Natural killer cell treated with Interleukin-12 subunit alpha and Interleukin-12 subunit beta and Interleukin-15 and Interleukin-18, amount 100 ng/mL, for 72 hours (primary cell): ENCODE data around the gene CTBP2. TPM values are rescaled to one million over a fixed set of nuclear protein-coding genes. Genes with fewer than 3 reads are reported as not detected.
"Not testable (repeated sequence)": the region's sequence is repeated elsewhere in the genome, so short reads cannot be mapped to it uniquely, and the experiment has no call there.

Experiments used
- ATAC-seq, 2 donors: fragments of 150-1000 bp; cut with Tn5 transposase in 1 of 2; sonication (Bioruptor Pico), chemical (Tn5 transposase) in 1 of 2; 2 replicates each; pipeline ENCODE4 v1.10.0; 2021
- DNase-seq: peaks from one replicate; pipeline ENCODE4 v3.0.0; 2022; ENCODE audit warnings: low spot score
- H3K27ac Mint-ChIP-seq, 2 donors: 1 replicate in 1 of 2; 2 replicates in 1 of 2; pipeline ENCODE4 v1.8.0; 2022; ENCODE audit warnings: mixed read lengths in 2 of 2, mild to moderate bottlenecking in 1 of 2, moderate library complexity in 1 of 2
- H3K27me3 Mint-ChIP-seq, 2 donors: 1 replicate in 1 of 2; 2 replicates in 1 of 2; pipeline ENCODE4 v1.8.0; 2022; ENCODE audit warnings: mixed read lengths in 2 of 2
- H3K36me3 Mint-ChIP-seq: one replicate; pipeline ENCODE4 v1.8.0; 2022; ENCODE audit warnings: mixed read lengths
- H3K4me1 Mint-ChIP-seq, 2 donors: 1 replicate in 1 of 2; 2 replicates in 1 of 2; pipeline ENCODE4 v1.8.0; 2022; ENCODE audit warnings: low read depth in 2 of 2, mixed read lengths in 2 of 2, mild to moderate bottlenecking in 1 of 2
- H3K4me3 Mint-ChIP-seq: one replicate; pipeline ENCODE4 v1.8.0; 2022; ENCODE audit warnings: mixed read lengths
- H3K9me3 Mint-ChIP-seq: 2 replicates; pipeline ENCODE4 v1.8.0; 2022; ENCODE audit warnings: mixed read lengths
- total RNA-seq, 2 donors: library from RNA; stranded (reverse); gene quantifications; one replicate each; pipeline ENCODE4 v1.2.3, GENCODE V29; 2022

Gene CTBP2
- total RNA-seq, 2 donors from 2014 or later, result 61.3 to 76.4 TPM

GRCh38 chr10:125091891-125092290, 68.5 kb downstream of the CTBP2 start:
- Mint-ChIP-seq H3K4me1 (peaks cover 65 to 73% of the 10 kb centered on the region in 2 donors), H3K36me3 (no peaks in the 10 kb centered on the region), H3K4me3 (no peak overlapping the region), H3K27ac (peak overlapping the region in 1 of 2 donors; percentile 89), H3K27me3 (no peaks in the 10 kb centered on the region), H3K9me3 (no peaks in the 10 kb centered on the region)
- no peak for ATAC-seq
- no peak for DNase-seq

DNA sequence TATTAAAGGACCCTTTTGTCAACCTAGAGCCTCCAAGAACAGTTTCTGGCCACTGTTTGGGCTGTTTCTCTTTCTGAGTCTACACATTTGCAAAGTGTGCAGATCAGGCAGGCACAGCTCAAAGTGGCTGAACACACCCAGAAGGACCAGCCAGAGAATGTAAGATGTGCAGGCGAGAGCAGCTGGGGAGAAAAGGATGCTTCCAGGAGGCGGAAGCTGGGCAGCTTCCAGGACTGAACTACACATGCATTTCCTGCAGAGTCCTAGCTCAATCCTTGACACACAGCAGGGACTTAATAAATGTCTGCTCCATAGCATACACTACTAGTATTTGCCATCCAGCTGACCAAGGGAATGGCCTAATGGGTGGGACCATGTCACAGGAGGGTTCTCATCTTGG, 70.9 kb downstream of the CTBP2 start:
- Mint-ChIP-seq H3K4me1 (peaks cover 41 to 60% of the 10 kb centered on the region in 2 donors), H3K27ac (peak overlapping the region in 1 of 2 donors; percentile 59), H3K27me3 (no peaks in the 10 kb centered on the region), H3K4me3 (no peak overlapping the region), H3K9me3 (no peaks in the 10 kb centered on the region), H3K36me3 (no peaks in the 10 kb centered on the region)
- ATAC-seq (no peak), DNase-seq (no peak)

DNA sequence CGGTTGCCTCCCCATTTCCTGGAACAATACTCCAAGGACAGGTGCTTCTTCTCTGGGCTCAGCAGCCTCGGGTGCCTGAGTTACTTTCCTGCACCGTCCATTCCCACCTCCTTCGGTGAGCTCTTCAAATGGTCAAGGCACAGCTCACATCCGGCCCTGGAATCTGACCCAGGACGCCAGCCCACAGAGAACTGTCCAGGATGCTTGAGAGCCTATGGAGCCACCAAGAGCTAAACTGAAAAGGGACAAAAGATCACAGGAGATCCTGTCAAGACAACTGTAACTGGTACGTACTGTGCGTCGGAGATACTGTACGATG, 72.5 kb downstream of the CTBP2 start:
- Mint-ChIP-seq H3K4me1 (peaks cover 27 to 57% of the 10 kb centered on the region in 2 donors), H3K36me3 (no peaks in the 10 kb centered on the region), H3K4me3 (no peak overlapping the region), H3K9me3 (no peaks in the 10 kb centered on the region), H3K27me3 (no peaks in the 10 kb centered on the region), H3K27ac (peak overlapping the region in 1 of 2 donors; percentile 73)
- ATAC-seq (no peak), DNase-seq (no peak)

- H3K27ac Mint-ChIP-seq, result peak overlapping the region in 1 of 2 donors; percentile 73
- H3K4me1 Mint-ChIP-seq, result peaks cover 22 to 59% of the 10 kb centered on the region in 2 donors
- no peaks in the 10 kb centered on the region for H3K9me3 Mint-ChIP-seq
- ATAC-seq (no peak), DNase-seq (no peak)
- H3K4me3 Mint-ChIP-seq, result no peak overlapping the region
- H3K36me3 Mint-ChIP-seq, result no peaks in the 10 kb centered on the region
- no peaks in the 10 kb centered on the region for H3K27me3 Mint-ChIP-seq
These were observed 73.0 kb downstream of the CTBP2 start for GRCh38 chr10:125087191-125087896.

- H3K27me3 Mint-ChIP-seq, result no peaks in the 10 kb centered on the region
- H3K9me3 Mint-ChIP-seq, result no peaks in the 10 kb centered on the region
- H3K27ac Mint-ChIP-seq, result no peak overlapping the region
- H3K4me1 Mint-ChIP-seq, result peaks cover 16 to 56% of the 10 kb centered on the region in 2 donors
- DNase-seq (no peak), ATAC-seq (no peak)
- no peak overlapping the region for H3K4me3 Mint-ChIP-seq
- H3K36me3 Mint-ChIP-seq, result no peaks in the 10 kb centered on the region
These were observed 73.7 kb downstream of the CTBP2 start for GRCh38 chr10:125086691-125087090.

GRCh38 chr10:125085258-125086054, 74.9 kb downstream of the CTBP2 start:
- H3K36me3 Mint-ChIP-seq, result no peaks in the 10 kb centered on the region
- peak overlapping the region; percentile 49 to 88 for H3K27ac Mint-ChIP-seq
- no peaks in the 10 kb centered on the region for H3K27me3 Mint-ChIP-seq
- no peaks in the 10 kb centered on the region for H3K9me3 Mint-ChIP-seq
- ATAC-seq, result no peak
- H3K4me1 Mint-ChIP-seq, result peaks cover 12 to 58% of the 10 kb centered on the region in 2 donors
- no peak overlapping the region for H3K4me3 Mint-ChIP-seq
- no peak for DNase-seq

DNA sequence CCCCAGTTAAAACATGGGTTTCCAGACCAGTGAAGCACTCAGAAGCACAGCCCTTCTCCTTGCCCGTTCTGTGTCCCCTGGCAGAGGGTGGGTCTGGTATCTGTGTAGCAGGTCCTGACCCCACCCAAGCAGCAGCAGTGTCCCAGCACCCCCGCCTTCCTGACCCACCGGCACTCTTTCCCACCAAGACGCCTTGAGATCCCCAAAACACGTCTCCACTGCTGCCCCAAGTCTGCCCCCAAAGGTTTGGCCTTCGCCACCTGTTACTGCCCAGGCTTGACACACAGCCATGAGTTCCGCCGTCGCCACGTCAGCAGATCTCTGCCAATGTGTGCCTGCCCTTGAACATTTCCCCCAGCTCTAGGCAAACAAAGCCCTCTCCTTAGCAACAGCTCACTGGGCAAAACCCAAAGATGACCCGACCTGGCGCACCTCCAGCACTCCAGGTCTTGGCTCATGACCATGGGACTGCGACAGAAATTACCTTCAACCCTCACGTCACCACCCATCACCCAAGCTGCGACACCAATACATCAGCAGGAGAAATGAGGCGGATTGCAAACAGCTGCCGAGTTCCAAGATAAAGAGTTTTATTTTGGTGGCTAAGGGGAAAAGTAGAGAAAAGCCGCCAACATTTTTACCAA, 75.6 kb downstream of the CTBP2 start:
- Mint-ChIP-seq H3K36me3 (no peaks in the 10 kb centered on the region), H3K4me3 (no peak overlapping the region), H3K4me1 (peaks cover 12 to 64% of the 10 kb centered on the region in 2 donors), H3K9me3 (no peaks in the 10 kb centered on the region), H3K27me3 (no peaks in the 10 kb centered on the region), H3K27ac (peak overlapping the region; percentile 49 to 88)
- ATAC-seq (peak in 1 of 2 donors; percentile 30), DNase-seq (no peak)

DNA sequence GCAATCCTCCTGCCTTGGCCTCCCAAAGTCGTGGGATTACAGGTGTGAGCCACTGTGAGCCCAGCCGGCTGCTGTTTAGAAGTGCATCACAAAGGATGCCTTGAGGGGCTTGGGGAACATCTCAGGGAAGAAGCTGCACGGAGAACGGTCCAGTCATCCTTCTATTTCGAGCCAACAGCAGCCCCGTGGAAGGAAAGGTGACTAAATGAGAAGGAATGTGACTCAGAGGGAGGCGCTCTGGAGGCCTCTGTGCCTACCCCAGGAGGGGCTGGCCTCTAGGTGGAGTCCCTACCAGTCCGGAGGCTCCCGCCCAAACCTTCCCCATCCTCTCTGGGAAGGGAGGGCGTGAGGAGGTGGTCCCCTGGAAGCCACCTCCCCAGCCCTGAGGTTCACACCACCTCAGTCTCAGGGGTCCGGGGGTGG, 76.2 kb downstream of the CTBP2 start:
- H3K36me3 Mint-ChIP-seq, result no peaks in the 10 kb centered on the region
- H3K27me3 Mint-ChIP-seq, result no peaks in the 10 kb centered on the region
- peak overlapping the region in 1 of 2 donors; percentile 88 for H3K27ac Mint-ChIP-seq
- H3K9me3 Mint-ChIP-seq, result no peaks in the 10 kb centered on the region
- DNase-seq, result no peak
- H3K4me1 Mint-ChIP-seq, result peaks cover 12 to 66% of the 10 kb centered on the region in 2 donors
- H3K4me3 Mint-ChIP-seq, result no peak overlapping the region
- ATAC-seq, result no peak

GRCh38 chr10:125083576-125083920, 76.8 kb downstream of the CTBP2 start:
- Mint-ChIP-seq H3K36me3 (no peaks in the 10 kb centered on the region), H3K27ac (peak overlapping the region in 1 of 2 donors; percentile 88)
- no peak for ATAC-seq

DNA sequence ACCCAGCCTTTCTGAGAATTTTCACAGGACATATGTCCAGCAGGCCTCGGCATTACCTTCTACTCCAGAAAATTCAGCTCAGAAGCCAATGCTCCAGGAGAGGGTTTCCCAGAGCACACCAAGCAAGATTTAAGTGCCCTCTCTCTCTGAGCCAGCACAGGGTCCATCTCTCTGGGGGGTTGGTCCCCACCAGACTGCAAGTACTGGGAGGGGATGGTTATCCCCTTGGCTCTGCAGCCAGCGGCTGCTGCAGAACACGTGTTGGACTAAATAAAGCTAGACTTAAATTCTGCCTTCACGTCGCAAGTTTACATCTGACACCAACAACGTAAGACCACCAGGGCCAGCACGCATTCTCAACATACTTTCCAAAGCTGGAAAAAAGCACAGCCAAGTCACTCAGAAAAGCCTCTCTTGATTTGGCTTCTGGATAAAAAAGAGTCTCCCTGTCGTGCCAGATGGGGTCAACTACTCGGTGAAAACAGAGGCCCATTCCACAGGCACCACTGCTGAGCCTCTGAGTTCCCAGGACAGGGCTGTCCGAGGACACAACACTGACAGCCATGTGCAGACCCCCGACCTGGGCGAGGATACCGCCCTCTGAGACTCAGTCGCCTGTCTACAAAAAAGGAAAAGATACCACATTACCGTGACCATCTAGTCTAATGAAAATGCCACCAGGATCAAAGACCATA, 77.3 kb downstream of the CTBP2 start:
- H3K9me3 Mint-ChIP-seq, result no peaks in the 10 kb centered on the region
- H3K27me3 Mint-ChIP-seq, result no peaks in the 10 kb centered on the region
- no peak for DNase-seq
- ATAC-seq, result no peak
- peaks cover 6 to 67% of the 10 kb centered on the region in 2 donors for H3K4me1 Mint-ChIP-seq
- no peaks in the 10 kb centered on the region for H3K36me3 Mint-ChIP-seq
- no peak overlapping the region for H3K4me3 Mint-ChIP-seq
- peak overlapping the region in 1 of 2 donors; percentile 88 for H3K27ac Mint-ChIP-seq

More at GRCh38 chr10:125083576-125083920, 76.8 kb downstream of the CTBP2 start:
- DNase-seq, result no peak
- Mint-ChIP-seq H3K4me1 (peaks cover 8 to 65% of the 10 kb centered on the region in 2 donors), H3K9me3 (no peaks in the 10 kb centered on the region), H3K27me3 (no peaks in the 10 kb centered on the region), H3K4me3 (no peak overlapping the region)

DNA sequence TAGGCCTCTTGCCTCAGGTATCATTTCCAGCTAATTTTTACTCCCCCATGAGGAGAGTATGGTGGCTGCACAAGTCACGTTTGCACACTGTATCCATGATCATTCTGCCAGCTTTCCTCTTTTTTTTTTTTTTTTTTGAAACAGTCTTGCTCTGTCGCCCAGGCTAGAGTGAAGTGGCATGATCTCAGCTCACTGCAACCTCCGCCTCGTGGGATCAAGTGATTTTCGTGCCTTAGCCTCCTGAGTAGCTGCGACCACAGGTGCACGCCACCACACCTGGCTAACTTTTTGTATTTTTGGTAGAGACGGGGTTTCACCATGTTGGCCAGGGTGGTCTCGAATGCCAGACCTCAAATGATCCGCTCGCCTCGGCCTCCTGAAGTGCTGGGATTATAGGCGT, 77.9 kb downstream of the CTBP2 start:
- H3K9me3 Mint-ChIP-seq, H3K27me3 Mint-ChIP-seq, ATAC-seq, DNase-seq, H3K36me3 Mint-ChIP-seq, H3K4me3 Mint-ChIP-seq: not testable (repeated sequence)
- Mint-ChIP-seq H3K27ac (peak overlapping the region in 1 of 2 donors; percentile 64), H3K4me1 (peaks cover 6 to 61% of the 10 kb centered on the region in 2 donors)

DNA sequence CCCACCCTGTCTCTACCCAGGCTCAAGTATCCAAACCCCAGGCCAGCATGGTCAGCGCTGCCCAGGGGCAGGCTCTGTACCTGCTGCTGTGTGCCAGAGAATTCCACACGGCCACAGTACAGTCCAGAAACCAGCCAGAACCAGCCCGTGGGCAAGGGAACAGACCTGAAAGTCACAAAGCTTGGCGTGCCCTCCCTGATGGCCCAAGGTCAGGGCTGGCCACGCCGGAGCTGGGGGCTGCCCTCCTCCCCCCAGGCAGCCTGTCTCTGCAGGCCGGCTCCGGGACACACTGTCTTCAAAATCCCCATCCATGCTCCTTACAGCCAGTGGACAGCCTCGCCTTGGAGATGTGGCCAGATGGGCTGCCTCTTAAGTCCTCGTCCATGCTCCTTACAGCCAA, 78.4 kb downstream of the CTBP2 start:
- no peaks in the 10 kb centered on the region for H3K27me3 Mint-ChIP-seq
- no peak for DNase-seq
- peak overlapping the region in 1 of 2 donors; percentile 84 for H3K27ac Mint-ChIP-seq
- no peak overlapping the region for H3K4me3 Mint-ChIP-seq
- ATAC-seq, result peak in 1 of 2 donors; percentile 34
- no peaks in the 10 kb centered on the region for H3K9me3 Mint-ChIP-seq
- H3K4me1 Mint-ChIP-seq, result peaks cover 7 to 63% of the 10 kb centered on the region in 2 donors
- H3K36me3 Mint-ChIP-seq, result no peaks in the 10 kb centered on the region

GRCh38 chr10:125080984-125081383, 79.4 kb downstream of the CTBP2 start:
- Mint-ChIP-seq H3K9me3 (no peaks in the 10 kb centered on the region), H3K4me3 (no peak overlapping the region), H3K27me3 (no peaks in the 10 kb centered on the region), H3K27ac (peak overlapping the region in 1 of 2 donors; percentile 84), H3K36me3 (no peaks in the 10 kb centered on the region), H3K4me1 (peaks cover 17 to 70% of the 10 kb centered on the region in 2 donors)
- ATAC-seq (no peak), DNase-seq (no peak)
